ENCODE measurements around the gene SLC15A1. TPM values are rescaled to one million over a fixed set of nuclear protein-coding genes. Genes with fewer than 3 reads are reported as not detected.
"Not testable (repeated sequence)": the region's sequence is repeated elsewhere in the genome, so short reads cannot be mapped to it uniquely, and the experiment has no call there.

SLC15A1 gene
- polyA plus RNA-seq, 1 experiment, result not detected

DNA sequence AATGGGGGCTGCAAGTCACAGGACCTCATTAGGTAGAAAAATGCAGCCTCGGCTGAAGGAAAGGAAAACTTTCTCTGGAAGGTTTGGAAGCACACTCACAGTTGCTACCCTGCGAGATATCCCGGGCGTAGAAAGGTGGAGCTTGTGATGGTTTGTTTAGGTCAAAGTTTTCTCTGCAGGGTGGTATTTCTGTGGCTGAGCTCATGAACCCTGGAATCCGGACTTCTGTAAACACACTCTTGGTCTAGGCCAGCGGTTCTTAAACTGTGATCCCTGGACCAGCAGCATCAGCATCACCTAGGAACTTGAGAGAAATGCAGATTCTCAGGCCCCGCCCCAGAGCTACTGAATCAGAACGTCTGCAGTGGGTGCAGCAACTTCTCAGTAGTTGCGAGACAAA lies 3.3 kb upstream of the SLC15A1 start:
- DNase-seq (ENCODE audit: low read depth, low spot score), result no peak
- CTCF ChIA-PET, result no interaction called here

DNA sequence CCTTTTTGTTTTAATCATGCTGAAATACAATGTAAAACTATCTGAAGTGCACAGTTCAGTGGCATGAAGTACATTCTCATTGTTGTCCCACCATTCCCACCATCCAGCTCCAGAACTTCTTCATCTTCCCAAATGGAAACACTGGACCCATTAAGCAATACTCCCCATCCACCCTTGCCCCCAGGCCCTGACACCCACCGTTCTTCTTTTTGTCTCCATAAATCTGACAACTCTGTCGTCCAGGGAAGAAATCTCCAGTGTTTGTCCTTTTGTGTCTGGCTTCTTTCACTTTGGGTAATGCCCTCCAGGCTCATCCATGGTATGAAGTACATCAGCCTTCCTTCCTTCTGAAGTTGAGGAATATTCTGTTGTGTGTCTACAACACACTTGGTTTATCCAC lies 2.6 kb upstream of the SLC15A1 start:
- ChIA-PET POLR2A (no interaction called here), CTCF (no interaction called here)
- TF ChIP-seq, protein P1, sequence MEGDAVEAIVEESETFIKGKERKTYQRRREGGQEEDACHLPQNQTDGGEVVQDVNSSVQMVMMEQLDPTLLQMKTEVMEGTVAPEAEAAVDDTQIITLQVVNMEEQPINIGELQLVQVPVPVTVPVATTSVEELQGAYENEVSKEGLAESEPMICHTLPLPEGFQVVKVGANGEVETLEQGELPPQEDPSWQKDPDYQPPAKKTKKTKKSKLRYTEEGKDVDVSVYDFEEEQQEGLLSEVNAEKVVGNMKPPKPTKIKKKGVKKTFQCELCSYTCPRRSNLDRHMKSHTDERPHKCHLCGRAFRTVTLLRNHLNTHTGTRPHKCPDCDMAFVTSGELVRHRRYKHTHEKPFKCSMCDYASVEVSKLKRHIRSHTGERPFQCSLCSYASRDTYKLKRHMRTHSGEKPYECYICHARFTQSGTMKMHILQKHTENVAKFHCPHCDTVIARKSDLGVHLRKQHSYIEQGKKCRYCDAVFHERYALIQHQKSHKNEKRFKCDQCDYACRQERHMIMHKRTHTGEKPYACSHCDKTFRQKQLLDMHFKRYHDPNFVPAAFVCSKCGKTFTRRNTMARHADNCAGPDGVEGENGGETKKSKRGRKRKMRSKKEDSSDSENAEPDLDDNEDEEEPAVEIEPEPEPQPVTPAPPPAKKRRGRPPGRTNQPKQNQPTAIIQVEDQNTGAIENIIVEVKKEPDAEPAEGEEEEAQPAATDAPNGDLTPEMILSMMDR (IDR thresholded peaks at IDR 0.05; ENCODE audit: low read depth, low read length), result no peak
- no peak for DNase-seq (ENCODE audit: low read depth, low spot score)
- H3K4me3 ChIP-seq (ENCODE audit: low read depth, low read length), result no peak overlapping the region
- H3K27ac ChIP-seq (ENCODE audit: low read depth, low read length), result no peak overlapping the region
- H3K27me3 ChIP-seq (ENCODE audit: control insufficient read depth, insufficient read depth, low read length), result peaks cover 29% of the 10 kb centered on the region
- peaks cover 4% of the 10 kb centered on the region for H3K9me3 ChIP-seq (ENCODE audit: control insufficient read depth, insufficient read depth, low read length)

More for the DNA sequence above, 3.3 kb upstream of the SLC15A1 start:
- H3K9me3 ChIP-seq (ENCODE audit: control insufficient read depth, insufficient read depth, low read length), result peaks cover 5% of the 10 kb centered on the region
- H3K27me3 ChIP-seq (ENCODE audit: control insufficient read depth, insufficient read depth, low read length), result peaks cover 24% of the 10 kb centered on the region
- no peak overlapping the region for H3K27ac ChIP-seq (ENCODE audit: low read depth, low read length)
- TF ChIP-seq, protein P1 (IDR thresholded peaks at IDR 0.05; ENCODE audit: low read depth, low read length), result no peak
- no peak overlapping the region for H3K4me3 ChIP-seq (ENCODE audit: low read depth, low read length)
- POLR2A ChIA-PET, result no interaction called here

DNA sequence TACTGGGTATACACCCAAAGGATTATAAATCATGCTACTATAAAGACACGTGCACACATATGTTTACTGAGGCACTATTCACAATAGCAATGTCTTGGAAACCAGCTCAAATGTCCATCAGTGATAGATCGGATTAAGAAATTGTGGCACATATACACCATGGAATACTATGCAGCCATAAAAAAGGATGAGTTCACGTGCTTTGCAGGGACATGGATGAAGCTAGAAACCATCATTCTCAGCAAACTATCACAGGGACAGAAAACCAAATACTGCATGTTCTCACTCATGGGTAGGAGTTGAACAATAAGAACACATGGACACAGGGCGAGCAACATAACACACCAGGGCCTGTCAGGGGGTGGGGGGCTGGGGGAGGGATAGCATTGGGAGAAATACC lies 2.0 kb upstream of the SLC15A1 start:
- peaks cover 33% of the 10 kb centered on the region for H3K27me3 ChIP-seq (ENCODE audit: control insufficient read depth, insufficient read depth, low read length)

DNA sequence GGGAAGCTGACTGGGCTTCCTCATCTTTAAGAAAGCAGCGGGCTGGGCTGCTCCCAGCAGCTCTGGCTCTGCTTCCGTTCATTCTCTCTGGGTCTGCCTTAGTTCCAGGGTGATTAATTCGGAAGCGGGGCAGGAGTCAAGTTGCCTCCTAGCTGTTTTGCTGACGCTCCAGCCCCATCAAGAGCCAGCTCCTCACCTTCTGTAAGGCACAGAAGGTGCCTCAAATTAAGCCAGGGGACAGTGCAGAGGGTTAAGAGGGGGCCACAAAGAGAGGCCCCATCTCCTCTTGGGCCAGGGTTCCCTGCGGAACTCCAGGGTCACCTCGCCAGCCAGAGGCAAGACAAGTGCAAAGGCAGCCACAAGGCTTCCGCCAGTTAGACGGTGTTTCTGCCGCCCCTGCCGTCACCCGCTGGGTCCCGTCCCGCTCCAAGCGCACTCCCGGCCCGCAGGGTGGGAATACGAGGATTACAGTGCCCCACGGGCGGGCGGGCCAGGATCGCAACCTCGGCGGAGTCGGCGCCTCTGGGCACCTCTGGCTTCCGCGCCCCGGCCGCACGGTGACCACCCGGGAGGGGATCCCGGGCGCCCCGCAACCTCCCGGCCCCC lies 508 bp downstream of the SLC15A1 start:
- ChIA-PET CTCF (no interaction called here), POLR2A (no interaction called here)
- TF ChIP-seq, protein P1 (IDR thresholded peaks at IDR 0.05; ENCODE audit: low read depth, low read length), result no peak
- Histone ChIP-seq H3K9me3 (ENCODE audit: control insufficient read depth, insufficient read depth, low read length) (peaks cover 4% of the 10 kb centered on the region; the same call in 1 of the 2 replicates), H3K27me3 (ENCODE audit: control insufficient read depth, insufficient read depth, low read length) (peaks cover 36% of the 10 kb centered on the region), H3K4me3 (ENCODE audit: low read depth, low read length) (no peak overlapping the region), H3K27ac (ENCODE audit: low read depth, low read length) (no peak overlapping the region)
- no peak for DNase-seq (ENCODE audit: low read depth, low spot score)

More for the DNA sequence above, 2.0 kb upstream of the SLC15A1 start:
- H3K27ac ChIP-seq (ENCODE audit: low read depth, low read length); DNase-seq (ENCODE audit: low read depth, low spot score); H3K4me3 ChIP-seq (ENCODE audit: low read depth, low read length); CTCF ChIA-PET; POLR2A ChIA-PET; H3K9me3 ChIP-seq (ENCODE audit: control insufficient read depth, insufficient read depth, low read length): not testable (repeated sequence)

DNA sequence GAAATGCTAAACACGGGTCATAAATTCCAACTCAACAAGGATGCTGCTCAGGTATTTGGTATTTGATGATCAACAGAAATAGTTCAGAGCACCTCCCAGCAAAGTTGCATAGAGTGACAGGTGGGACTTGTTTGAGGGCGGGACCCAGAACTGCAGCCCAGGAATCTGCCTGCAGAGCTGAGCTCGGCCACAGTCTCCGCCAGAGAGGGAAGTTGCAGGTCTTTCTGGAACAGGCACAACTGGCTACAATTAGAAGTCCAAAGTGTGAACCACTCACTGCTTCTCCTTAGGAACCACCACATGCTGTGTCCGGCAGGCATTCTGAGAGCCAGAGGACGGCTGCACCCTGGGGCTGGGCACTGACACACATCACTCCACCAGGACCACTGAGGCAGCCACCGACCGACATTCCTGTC lies 1.1 kb downstream of the SLC15A1 start:
- POLR2A ChIA-PET, result no interaction called here
- no peak overlapping the region for H3K4me3 ChIP-seq (ENCODE audit: low read depth, low read length)
- no peak overlapping the region for H3K27ac ChIP-seq (ENCODE audit: low read depth, low read length)
- peaks cover 40% of the 10 kb centered on the region for H3K27me3 ChIP-seq (ENCODE audit: control insufficient read depth, insufficient read depth, low read length)
- TF ChIP-seq, protein P1 (IDR thresholded peaks at IDR 0.05; ENCODE audit: low read depth, low read length), result no peak
- DNase-seq (ENCODE audit: low read depth, low spot score), result no peak
- H3K9me3 ChIP-seq (ENCODE audit: control insufficient read depth, insufficient read depth, low read length), result peaks cover 4% of the 10 kb centered on the region; the same call in 1 of the 2 replicates
- CTCF ChIA-PET, result no interaction called here

All from AG04450 (cell line).